ENCODE data around the gene PPP1R9A.

The PPP1R9A gene

GRCh38 chr7:94907026-94907810 lies at the start of gene PPP1R9A:
Gene PPP1R9A (plus strand): TSS chr7:94907594. CDS start chr7:94910114, 2,520 bp downstream.
- DNase-seq (ENCODE audit: low read depth, low spot score) = no peak

GRCh38 chr7:94871132-94871531 lies 36.3 kb upstream of the PPP1R9A start:
- DNase-seq (ENCODE audit: low read depth, low spot score) = no peak

GRCh38 chr7:94873239-94873638 lies 34.2 kb upstream of the PPP1R9A start:
- DNase-seq (ENCODE audit: low read depth, low spot score) = no peak

GRCh38 chr7:94874036-94874785 lies 33.2 kb upstream of the PPP1R9A start:
- no peak for DNase-seq (ENCODE audit: low read depth, low spot score)

DNA sequence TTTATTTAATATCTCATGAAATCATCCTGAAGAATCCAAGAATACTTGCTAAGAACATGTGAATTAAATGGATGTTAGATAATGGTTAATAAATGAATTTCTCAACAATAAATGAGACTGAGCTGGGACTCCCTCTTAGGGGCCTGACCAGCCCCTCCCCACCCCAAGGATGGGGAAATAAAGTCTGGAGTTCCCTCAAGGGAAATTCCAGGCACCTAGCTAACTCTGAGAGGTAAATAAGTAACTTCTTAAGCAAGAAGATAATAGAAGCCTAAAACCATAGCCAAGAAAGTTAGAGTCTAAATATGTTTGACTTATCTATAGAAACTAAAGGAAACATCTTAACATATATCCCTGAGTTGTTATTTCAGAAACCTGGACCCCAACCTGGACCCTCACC lies 32.2 kb upstream of the PPP1R9A start:
- no peak for DNase-seq (ENCODE audit: low read depth, low spot score)

DNA sequence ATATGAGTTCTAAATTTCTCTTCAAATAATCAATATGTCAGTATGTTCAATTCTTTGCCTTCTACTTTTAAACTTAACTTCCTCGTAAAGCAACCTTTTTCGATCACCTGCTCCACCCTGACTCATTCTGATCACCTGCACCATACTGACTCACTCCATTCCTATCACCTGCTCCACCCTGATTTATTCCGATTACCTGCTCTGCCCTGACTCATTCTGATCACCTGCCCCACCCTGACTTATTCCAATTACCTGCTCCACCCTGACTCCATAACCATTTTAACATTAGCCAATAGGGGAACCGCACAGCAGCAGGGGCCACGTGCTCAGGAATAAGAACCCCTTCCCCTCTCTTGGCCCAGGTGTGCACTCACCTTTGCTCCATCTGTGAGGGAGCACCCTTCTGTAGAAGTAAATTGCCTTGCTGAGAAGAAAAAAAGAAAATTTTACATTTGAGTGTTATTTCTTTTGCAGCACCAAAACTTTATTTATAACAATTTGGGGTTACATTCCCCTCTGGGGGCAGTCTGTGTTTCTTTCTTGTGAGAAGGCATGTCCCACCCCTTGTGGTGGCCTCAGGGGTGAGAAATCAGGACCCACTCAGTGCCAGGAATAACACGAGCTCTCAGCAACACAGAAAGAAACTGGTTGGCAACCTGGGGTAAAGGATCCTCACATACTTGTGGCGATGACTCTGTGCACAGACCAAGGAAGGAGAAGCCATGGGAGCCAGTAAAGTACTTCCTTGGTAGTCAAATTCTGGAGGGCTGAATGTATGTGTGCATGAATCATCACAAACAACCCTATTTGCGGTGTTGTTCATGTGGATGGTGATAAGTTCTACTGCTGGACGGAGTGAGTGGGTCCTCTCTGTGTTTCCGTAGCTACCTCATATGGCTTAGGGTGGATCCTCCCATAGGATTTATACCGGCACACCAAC lies 29.4 kb upstream of the PPP1R9A start:
- DNase-seq (ENCODE audit: low read depth, low spot score) = no peak

- no peak for DNase-seq (ENCODE audit: low read depth, low spot score)
These were observed 24.5 kb upstream of the PPP1R9A start for GRCh38 chr7:94882891-94883290.

DNA sequence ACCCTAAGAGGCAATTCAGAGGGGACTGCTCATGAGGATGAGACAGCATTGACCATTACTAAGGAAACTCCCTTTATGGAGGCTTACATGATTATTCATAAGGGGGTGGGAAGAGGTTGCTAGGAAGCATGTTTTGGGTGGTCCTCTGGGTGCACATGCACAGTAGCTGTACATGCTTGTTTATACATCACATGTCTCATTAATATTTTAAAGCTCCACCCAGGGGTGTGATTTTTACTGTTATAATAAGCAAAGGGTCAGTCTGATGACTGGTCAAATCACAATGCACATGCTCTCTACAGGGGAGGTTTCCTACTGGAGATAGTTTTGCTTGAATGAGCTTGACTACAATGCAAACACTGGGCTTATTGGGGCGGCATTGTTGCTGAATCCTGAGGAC lies 23.8 kb upstream of the PPP1R9A start:
- DNase-seq (ENCODE audit: low read depth, low spot score) = no peak

GRCh38 chr7:94888551-94888950 lies 18.8 kb upstream of the PPP1R9A start:
- no peak for DNase-seq (ENCODE audit: low read depth, low spot score)

DNA sequence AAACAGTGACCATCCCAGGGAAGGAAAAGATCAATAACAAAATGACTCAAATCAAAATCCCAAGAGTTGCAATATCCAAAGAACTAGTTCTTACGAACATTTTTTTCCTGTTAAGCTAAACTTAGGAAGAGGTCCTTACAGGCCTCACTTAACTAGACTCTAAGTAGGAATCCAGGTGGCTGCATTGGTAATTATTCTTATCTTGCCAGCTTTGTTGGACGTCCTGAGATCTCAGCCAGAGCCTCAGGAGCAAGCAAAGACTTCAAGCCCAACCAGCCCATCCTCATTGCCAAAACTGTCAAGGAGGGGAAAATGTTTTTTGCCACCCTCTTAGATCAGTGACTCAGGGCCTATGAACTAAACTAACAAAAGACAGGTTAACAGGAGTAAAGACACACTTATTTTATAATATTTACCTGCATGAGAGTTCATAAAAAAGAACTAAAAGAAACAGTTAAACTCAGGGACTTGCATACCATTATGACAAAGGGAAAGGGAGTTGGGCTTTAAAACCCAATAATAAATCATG lies 18.3 kb upstream of the PPP1R9A start:
- no peak for DNase-seq (ENCODE audit: low read depth, low spot score)

DNA sequence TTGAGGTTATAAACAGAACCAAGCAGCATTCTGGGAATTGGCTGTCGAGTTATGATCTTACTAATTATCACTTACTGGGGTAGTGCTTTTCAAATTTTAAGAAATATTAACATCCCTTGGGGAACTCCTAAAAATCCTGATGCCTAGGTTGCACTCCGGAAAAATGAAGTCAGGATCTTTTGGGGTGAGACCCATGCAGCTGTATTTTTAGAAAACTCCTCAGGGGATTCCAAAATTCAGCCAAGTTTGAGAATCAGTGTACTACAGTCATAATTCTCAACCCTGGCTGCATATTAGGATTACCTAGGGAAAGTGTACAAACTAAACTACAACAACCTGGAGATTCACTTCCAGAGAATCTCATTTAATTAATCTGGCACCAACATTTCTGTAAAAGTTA lies 17.2 kb upstream of the PPP1R9A start:
- DNase-seq (ENCODE audit: low read depth, low spot score) = no peak

GRCh38 chr7:94893661-94894060 lies 13.7 kb upstream of the PPP1R9A start:
- DNase-seq (ENCODE audit: low read depth, low spot score) = no peak

GRCh38 chr7:94897541-94897940 lies 9.9 kb upstream of the PPP1R9A start:
- DNase-seq (ENCODE audit: low read depth, low spot score) = no peak

DNA sequence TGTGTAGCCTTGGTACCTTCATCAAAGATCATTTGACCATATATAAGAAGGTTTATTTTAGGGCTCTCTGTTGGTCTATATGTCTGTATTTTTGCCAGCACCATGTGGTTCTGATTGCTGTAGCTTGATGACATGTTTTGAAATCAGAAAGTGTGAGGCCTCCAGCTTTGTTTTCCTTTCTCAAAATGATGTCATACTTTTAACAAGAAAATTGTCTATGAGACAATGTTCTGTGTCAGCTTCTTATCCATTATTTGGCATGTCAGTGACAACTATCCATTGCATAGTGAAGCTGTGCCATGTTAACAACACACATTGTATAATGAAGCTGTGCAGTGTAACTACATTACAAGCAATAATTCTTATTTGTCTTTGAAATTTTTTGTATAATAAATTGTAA lies 9.1 kb upstream of the PPP1R9A start:
- DNase-seq (ENCODE audit: low read depth, low spot score) = no peak

GRCh38 chr7:94901981-94902380 lies 5.4 kb upstream of the PPP1R9A start:
- DNase-seq (ENCODE audit: low read depth, low spot score) = no peak

DNA sequence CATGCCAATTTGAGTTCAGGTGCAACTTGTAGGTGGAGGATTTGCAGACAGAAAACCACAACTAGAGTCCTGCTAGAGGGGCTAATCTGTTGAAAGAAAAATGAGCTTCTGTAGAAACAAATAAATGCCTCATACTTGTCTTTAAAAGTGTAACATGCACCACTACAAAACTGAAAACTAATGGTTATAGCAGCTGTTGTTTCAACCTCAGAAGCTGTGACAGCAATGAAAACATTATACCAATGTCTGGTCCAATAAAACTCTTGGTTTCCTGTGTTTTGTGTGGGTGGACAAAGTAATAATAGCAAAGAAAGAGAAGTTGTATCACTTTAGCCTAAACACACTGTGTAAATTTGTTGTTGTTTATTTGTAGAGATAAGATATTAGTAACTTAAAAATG lies 3.4 kb upstream of the PPP1R9A start:
- DNase-seq (ENCODE audit: low read depth, low spot score) = no peak

DNA sequence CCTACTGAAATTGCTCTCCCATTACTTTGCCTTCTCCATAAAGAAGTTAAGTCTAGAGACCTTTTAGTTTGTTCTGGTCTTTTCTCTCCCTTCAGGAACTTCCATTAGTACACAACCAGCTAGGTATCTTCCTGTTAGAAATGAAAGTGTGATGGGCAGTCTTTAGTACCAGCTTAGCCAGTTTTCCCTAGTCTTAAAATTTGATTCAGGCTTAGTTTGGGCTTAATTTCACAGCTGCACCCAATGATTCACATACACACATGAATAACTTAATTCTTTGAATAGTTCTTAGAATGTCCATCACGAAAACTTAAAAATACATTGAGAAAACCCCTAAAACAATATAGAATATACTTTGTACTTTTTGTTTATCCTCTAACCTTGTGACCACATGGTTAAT lies 2.4 kb upstream of the PPP1R9A start:
- no peak for DNase-seq (ENCODE audit: low read depth, low spot score)

GRCh38 chr7:94906065-94906851 lies 1.1 kb upstream of the PPP1R9A start:
- no peak for DNase-seq (ENCODE audit: low read depth, low spot score)

DNA sequence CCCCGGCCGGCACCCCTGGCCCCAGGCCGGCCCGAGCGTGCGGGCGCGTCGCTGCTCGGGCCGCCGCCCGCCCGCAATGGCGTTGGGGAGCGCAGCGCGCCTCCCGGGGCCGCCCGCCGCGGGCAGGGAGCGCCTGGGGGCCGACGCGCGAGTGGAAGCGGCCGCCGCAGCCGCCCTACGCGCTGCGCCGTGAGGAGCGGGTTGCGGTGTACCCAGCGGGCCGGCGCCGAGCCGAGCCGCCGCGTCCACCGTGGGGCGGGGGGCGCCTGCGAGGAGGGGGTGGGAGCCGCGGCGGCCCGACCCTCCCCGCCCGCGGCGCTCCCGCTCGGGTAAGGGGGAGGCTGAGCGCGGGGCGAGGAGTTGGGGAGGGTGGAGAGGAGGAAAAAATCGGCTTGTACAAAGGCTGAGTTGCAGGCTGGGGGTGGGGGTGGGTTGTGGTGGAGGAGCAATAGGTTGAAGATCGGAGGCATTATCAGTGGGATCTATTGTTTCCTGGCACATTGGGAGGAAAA lies 473 bp downstream of the PPP1R9A start:
- DNase-seq (ENCODE audit: low read depth, low spot score) = no peak

GRCh38 chr7:94908323-94909178 lies 1.2 kb downstream of the PPP1R9A start:
- no peak for DNase-seq (ENCODE audit: low read depth, low spot score)

Data from activated CD4-positive, CD25-positive, alpha-beta regulatory T cell treated with anti-CD3 and anti-CD28 coated beads, Interleukin-2, amount 50 U/mL, for 16 hours (primary cell).